BE2C (cell line): ENCODE measurements around the gene BMI1.

Experiments
- DNase-seq: peaks from one replicate; pipeline ENCODE4 v3.0.0-alpha.2; 2020
- H3K27me3 ChIP-seq: fragments of 250-450 bp; sonication (Bioruptor Pico); 2 replicates; pipeline ENCODE4 v1.5.1; 2020; ENCODE audit warnings: mild to moderate bottlenecking
- H3K36me3 ChIP-seq: fragments of 250-450 bp; sonication (Bioruptor Pico); 2 replicates; pipeline ENCODE4 v1.5.1; 2020; ENCODE audit warnings: mild to moderate bottlenecking
- H3K4me1 ChIP-seq: fragments of 250-450 bp; sonication (Bioruptor Pico); 2 replicates; pipeline ENCODE4 v1.5.1; 2020
- H3K4me3 ChIP-seq: 2 replicates; pipeline ENCODE4 v1.5.1; 2011; ENCODE audit warnings: low read depth, low read length
- H3K9me3 ChIP-seq: fragments of 250-450 bp; sonication (Bioruptor Pico); 2 replicates; pipeline ENCODE4 v1.5.1; 2020
- TF ChIP-seq, protein P1 (sequence below): IDR thresholded peaks from 2 replicates; pipeline ENCODE4 v1.5.1; 2012; ENCODE audit warnings: mild to moderate bottlenecking, low read depth, low read length

The BMI1 gene

DNA sequence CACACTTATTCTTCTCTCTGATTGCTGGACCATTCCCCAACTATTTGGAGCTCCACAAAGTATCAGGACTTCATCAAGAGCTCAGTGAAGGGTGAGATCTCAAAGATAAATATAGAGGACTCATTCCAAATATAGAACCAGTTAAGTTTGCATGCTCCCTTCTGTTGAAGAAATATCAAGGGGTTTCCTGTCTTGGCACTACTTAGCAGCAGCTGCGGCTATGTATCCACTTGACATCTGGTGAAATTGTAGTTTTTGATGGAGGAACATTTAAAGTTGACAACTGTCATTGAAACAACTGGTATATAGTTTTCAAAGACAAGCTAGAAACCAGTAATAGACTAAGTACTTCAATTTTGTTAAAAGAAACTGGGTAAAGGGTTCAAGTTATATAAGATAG lies 23.4 kb downstream of the BMI1 start:
- TF ChIP-seq, protein P1, sequence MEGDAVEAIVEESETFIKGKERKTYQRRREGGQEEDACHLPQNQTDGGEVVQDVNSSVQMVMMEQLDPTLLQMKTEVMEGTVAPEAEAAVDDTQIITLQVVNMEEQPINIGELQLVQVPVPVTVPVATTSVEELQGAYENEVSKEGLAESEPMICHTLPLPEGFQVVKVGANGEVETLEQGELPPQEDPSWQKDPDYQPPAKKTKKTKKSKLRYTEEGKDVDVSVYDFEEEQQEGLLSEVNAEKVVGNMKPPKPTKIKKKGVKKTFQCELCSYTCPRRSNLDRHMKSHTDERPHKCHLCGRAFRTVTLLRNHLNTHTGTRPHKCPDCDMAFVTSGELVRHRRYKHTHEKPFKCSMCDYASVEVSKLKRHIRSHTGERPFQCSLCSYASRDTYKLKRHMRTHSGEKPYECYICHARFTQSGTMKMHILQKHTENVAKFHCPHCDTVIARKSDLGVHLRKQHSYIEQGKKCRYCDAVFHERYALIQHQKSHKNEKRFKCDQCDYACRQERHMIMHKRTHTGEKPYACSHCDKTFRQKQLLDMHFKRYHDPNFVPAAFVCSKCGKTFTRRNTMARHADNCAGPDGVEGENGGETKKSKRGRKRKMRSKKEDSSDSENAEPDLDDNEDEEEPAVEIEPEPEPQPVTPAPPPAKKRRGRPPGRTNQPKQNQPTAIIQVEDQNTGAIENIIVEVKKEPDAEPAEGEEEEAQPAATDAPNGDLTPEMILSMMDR, result no peak
- Histone ChIP-seq H3K27me3 (peaks cover 57% of the 10 kb centered on the region), H3K4me1 (no peaks in the 10 kb centered on the region), H3K9me3 (no peaks in the 10 kb centered on the region), H3K36me3 (no peaks in the 10 kb centered on the region), H3K4me3 (no peak overlapping the region)
- no peak for DNase-seq

DNA sequence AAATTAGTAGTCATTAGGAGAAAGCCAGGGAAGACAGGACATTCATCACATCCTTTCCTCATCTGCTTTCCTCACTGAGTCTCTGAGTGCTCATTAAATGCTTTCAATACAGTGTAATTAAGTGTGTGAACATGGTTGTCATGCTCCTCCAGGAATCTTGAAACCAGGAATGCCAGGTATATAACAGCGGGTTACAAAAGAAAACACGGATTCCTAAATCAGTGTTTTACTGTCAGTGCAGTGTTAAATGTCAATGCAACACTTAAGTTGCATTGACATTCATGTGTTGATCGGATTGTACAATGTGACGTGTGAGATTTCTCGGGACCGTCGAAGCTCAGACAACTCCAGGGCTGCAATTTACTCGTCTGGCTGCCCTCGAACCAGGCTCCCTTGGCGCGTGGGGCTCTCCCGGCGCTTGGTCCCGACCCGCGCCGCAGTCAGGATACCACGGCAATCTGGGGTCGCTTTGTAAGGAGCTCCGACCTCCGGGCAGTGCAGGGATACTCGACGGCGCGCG lies 23.9 kb downstream of the BMI1 start:
- H3K27me3 ChIP-seq, result peaks cover 52% of the 10 kb centered on the region
- H3K9me3 ChIP-seq, result no peaks in the 10 kb centered on the region
- peak overlapping the region; percentile 50 for H3K4me3 ChIP-seq
- TF ChIP-seq, protein P1, result no peak
- DNase-seq, result no peak
- no peaks in the 10 kb centered on the region for H3K4me1 ChIP-seq
- H3K36me3 ChIP-seq, result no peaks in the 10 kb centered on the region

DNA sequence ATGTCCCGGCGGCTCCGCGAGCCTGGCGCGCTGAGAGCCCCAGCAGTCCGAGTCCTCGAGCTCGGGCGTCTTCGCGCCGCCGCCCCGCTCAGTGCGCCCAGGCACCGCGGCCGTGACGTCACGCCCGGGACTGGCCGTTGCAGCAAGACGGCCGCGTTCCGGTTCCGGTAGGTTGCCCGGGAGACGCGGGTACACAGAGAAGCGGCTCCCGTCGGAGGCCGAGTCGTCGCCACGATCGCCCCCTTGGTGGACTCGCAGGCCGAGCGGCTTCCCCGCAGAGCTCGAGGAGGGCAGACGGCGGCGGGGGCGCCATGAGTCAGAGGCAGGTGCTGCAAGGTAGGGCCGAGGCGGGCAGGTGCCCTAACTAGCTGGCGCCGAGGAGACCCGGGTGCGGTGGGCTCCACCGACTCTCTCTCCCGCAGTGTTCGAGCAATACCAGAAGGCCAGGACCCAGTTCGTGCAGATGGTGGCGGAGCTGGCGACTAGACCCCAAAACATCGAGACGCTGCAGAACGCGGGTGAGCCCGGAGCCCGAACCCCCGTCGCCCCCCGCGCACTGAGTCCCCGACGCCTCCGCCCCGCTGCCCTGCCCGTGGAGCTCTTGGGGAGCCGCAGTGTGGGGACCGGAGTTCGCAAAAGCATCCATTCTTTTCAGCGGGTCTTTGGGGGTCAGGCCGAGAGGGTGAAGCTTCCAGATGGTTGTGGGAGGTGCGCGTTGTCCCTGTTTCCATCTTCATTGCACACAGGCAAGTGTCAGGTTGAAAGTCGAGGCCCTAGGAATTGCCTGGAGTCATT lies 24.6 kb downstream of the BMI1 start, which contains the start of gene SPAG6:
SPAG6 (plus strand) TSS at position 196 of the 795 bp plus-strand sequence; CDS start at position 312, 116 bp downstream.
- TF ChIP-seq, protein P1, result no peak
- Histone ChIP-seq H3K4me3 (peak within 1 kb of the TSS; percentile 50), H3K27me3 (peaks cover 52% of the 10 kb centered on the region), H3K9me3 (no peaks in the 10 kb centered on the region), H3K4me1 (no peaks in the 10 kb centered on the region), H3K36me3 (no peaks in the 10 kb centered on the region)
- peak; percentile 71 for DNase-seq

GRCh38 chr10:22346096-22346661 lies 25.3 kb downstream of the BMI1 start:
- H3K27me3 ChIP-seq, result peaks cover 50% of the 10 kb centered on the region
- H3K4me3 ChIP-seq, result no peak overlapping the region
- TF ChIP-seq, protein P1, result no peak

DNA sequence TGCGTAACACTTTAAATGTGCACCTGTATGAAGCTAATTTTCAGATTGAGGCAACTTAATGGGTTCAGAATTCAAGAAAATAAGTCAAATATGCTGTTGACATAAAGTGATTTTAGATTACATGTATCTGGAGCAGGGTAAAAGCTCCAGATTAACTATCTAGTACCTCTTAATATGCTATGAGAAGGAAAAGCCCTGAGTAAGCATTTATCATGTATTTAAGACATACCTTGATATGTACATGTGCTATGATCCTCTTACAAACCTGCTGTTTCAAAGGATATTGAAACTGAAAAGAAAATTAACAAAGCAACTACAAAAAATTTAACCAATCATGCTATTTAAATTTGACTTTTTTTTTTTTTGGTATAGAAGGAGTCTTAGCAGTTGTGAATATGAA lies 28.9 kb downstream of the BMI1 start:
- DNase-seq, result no peak
- H3K4me1 ChIP-seq, result no peaks in the 10 kb centered on the region
- no peaks in the 10 kb centered on the region for H3K9me3 ChIP-seq
- no peaks in the 10 kb centered on the region for H3K36me3 ChIP-seq
- H3K27me3 ChIP-seq, result peaks cover 15% of the 10 kb centered on the region
- H3K4me3 ChIP-seq, result no peak overlapping the region
- TF ChIP-seq, protein P1, result no peak

More at GRCh38 chr10:22346096-22346661, 25.3 kb downstream of the BMI1 start:
- H3K36me3 ChIP-seq, result no peaks in the 10 kb centered on the region
- H3K9me3 ChIP-seq, result no peaks in the 10 kb centered on the region
- no peak for DNase-seq
- no peaks in the 10 kb centered on the region for H3K4me1 ChIP-seq
